ENCODE results near the gene RND3. TPM values are rescaled to one million over a fixed set of nuclear protein-coding genes. Genes with fewer than 3 reads are reported as not detected.

The RND3 gene
- total RNA-seq, 1 experiment from 2014 or later, result 45.3 TPM

DNA sequence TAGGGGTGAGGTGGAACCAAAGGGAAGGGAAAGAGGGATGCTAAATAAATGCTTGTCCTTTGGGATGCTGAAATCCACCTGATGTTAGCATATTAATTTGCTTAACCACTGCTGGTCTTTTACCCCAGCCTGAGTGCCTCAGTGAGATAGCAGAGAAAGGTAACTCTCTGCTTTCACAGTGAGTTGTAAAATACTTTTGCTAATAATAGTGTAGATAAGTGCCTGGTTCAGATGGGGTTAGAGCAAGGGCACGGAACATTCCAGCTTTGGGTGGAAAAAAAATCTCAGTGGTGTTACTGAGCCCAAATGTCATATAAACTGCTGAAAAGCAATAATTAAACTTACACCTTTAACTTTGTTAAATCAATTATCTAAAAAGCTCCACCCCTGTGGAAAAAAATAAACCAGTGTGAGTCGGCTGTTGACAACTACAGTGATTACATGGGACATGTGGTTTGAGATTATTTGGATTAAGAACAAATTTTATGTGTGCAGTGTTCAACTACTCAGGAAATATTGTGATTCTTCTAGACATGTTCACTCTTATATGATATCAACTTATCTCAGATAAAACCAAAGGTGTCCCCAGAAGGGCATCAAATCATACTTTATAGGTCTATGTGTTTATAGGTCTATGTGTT lies 21.1 kb upstream of the RND3 start:
- ChIA-PET CTCF (interaction anchor here (0.6 kb wide), 1 partner anchor 383 kb away, joined by 3 read pairs; no protein-coding TSS in a partner anchor), POLR2A (no interaction called here)
- no peaks in the 10 kb centered on the region for H3K36me3 ChIP-seq (ENCODE audit: control insufficient read depth, insufficient read depth, low read length)
- no peak overlapping the region for H3K27ac ChIP-seq (ENCODE audit: low read length)
- no peak for ATAC-seq
- no peaks in the 10 kb centered on the region for H3K9me3 ChIP-seq (ENCODE audit: control insufficient read depth, insufficient read depth, low read depth, low read length)
- H3K4me1 ChIP-seq (ENCODE audit: control insufficient read depth, insufficient read depth, low read length), result no peaks in the 10 kb centered on the region
- H3K4me3 ChIP-seq (ENCODE audit: low read depth in 2 of 2, low read length in 2 of 2), result no peak overlapping the region
- no peak for DNase-seq (ENCODE audit: low read depth, low spot score)
- intact Hi-C loops (cut with micrococcal nuclease; ENCODE audit: unreplicated experiment) (no loop called here), in situ Hi-C loops (cut with HindIII; ENCODE audit: low pct_unique_long_range_greater_than_20kb, low sequenced_read_pairs) (no loop called here)
- H3K27me3 ChIP-seq (ENCODE audit: control insufficient read depth, insufficient read depth, low read length), result no peaks in the 10 kb centered on the region
- BruUV-seq (replicated peaks), result no TSS peak
- TF ChIP-seq POLR2AphosphoS5 (IDR thresholded peaks at IDR 0.05; ENCODE audit: low read depth, low read length) (no peak), SIN3A (IDR thresholded peaks at IDR 0.05; ENCODE audit: borderline replicate concordance, insufficient read depth, low read depth, low read length) (no peak), TCF7L2 (IDR thresholded peaks at IDR 0.05; ENCODE audit: low read depth, low read length) (no peak)
- TF ChIP-seq, protein P1, sequence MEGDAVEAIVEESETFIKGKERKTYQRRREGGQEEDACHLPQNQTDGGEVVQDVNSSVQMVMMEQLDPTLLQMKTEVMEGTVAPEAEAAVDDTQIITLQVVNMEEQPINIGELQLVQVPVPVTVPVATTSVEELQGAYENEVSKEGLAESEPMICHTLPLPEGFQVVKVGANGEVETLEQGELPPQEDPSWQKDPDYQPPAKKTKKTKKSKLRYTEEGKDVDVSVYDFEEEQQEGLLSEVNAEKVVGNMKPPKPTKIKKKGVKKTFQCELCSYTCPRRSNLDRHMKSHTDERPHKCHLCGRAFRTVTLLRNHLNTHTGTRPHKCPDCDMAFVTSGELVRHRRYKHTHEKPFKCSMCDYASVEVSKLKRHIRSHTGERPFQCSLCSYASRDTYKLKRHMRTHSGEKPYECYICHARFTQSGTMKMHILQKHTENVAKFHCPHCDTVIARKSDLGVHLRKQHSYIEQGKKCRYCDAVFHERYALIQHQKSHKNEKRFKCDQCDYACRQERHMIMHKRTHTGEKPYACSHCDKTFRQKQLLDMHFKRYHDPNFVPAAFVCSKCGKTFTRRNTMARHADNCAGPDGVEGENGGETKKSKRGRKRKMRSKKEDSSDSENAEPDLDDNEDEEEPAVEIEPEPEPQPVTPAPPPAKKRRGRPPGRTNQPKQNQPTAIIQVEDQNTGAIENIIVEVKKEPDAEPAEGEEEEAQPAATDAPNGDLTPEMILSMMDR (IDR thresholded peaks at IDR 0.05), result no peak

DNA sequence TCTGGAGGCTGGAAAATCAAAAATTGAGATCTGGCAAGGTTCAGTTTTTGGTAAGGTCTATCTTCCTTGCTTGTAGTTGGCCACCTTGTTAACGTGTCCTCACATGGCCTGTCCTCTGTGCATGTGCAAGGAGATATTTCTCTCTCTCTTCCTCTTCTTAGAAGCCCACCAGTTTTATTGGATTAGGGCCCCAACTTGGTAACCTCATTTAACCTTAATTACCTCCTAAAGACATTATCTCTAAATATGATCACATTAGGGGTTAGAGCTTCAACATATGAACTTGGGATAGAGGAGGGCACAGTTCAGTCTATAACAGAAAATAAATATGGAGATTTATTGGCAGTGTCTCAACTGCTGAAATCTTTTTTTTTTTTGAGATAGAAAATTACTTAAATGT lies 19.6 kb upstream of the RND3 start:
- BruUV-seq (replicated peaks), result no TSS peak
- CTCF ChIA-PET, result no interaction called here
- ATAC-seq (no peak), DNase-seq (ENCODE audit: low read depth, low spot score) (no peak)
- no peaks in the 10 kb centered on the region for H3K36me3 ChIP-seq (ENCODE audit: control insufficient read depth, insufficient read depth, low read length)
- no peak overlapping the region for H3K27ac ChIP-seq (ENCODE audit: low read length)
- in situ Hi-C loops (cut with HindIII; ENCODE audit: low pct_unique_long_range_greater_than_20kb, low sequenced_read_pairs) (no loop called here), intact Hi-C loops (cut with micrococcal nuclease; ENCODE audit: unreplicated experiment) (no loop called here)
- TF ChIP-seq, protein P1 (IDR thresholded peaks at IDR 0.05), result no peak
- TF ChIP-seq, protein P2, sequence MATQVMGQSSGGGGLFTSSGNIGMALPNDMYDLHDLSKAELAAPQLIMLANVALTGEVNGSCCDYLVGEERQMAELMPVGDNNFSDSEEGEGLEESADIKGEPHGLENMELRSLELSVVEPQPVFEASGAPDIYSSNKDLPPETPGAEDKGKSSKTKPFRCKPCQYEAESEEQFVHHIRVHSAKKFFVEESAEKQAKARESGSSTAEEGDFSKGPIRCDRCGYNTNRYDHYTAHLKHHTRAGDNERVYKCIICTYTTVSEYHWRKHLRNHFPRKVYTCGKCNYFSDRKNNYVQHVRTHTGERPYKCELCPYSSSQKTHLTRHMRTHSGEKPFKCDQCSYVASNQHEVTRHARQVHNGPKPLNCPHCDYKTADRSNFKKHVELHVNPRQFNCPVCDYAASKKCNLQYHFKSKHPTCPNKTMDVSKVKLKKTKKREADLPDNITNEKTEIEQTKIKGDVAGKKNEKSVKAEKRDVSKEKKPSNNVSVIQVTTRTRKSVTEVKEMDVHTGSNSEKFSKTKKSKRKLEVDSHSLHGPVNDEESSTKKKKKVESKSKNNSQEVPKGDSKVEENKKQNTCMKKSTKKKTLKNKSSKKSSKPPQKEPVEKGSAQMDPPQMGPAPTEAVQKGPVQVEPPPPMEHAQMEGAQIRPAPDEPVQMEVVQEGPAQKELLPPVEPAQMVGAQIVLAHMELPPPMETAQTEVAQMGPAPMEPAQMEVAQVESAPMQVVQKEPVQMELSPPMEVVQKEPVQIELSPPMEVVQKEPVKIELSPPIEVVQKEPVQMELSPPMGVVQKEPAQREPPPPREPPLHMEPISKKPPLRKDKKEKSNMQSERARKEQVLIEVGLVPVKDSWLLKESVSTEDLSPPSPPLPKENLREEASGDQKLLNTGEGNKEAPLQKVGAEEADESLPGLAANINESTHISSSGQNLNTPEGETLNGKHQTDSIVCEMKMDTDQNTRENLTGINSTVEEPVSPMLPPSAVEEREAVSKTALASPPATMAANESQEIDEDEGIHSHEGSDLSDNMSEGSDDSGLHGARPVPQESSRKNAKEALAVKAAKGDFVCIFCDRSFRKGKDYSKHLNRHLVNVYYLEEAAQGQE (IDR thresholded peaks at IDR 0.05; ENCODE audit: insufficient read depth in 1 of 2, low read depth in 2 of 2, low read length in 1 of 2), result no peak
- no peak for TF ChIP-seq POLR2AphosphoS5 (IDR thresholded peaks at IDR 0.05; ENCODE audit: low read depth, low read length)
- TF ChIP-seq SIN3A (IDR thresholded peaks at IDR 0.05; ENCODE audit: borderline replicate concordance, insufficient read depth, low read depth, low read length), result no peak
- TF ChIP-seq TCF7L2 (IDR thresholded peaks at IDR 0.05; ENCODE audit: low read depth, low read length), result no peak
- POLR2A ChIA-PET, result no interaction called here
- H3K4me1 ChIP-seq (ENCODE audit: control insufficient read depth, insufficient read depth, low read length), result no peaks in the 10 kb centered on the region
- H3K4me3 ChIP-seq (ENCODE audit: low read depth in 2 of 2, low read length in 2 of 2), result no peak overlapping the region
- no peaks in the 10 kb centered on the region for H3K27me3 ChIP-seq (ENCODE audit: control insufficient read depth, insufficient read depth, low read length)
- H3K9me3 ChIP-seq (ENCODE audit: control insufficient read depth, insufficient read depth, low read depth, low read length), result no peaks in the 10 kb centered on the region
